ENCODE measurements around the gene RPL32. TPM values are rescaled to one million over a fixed set of nuclear protein-coding genes. Genes with fewer than 3 reads are reported as not detected.

RPL32 gene
- 448 and 623 TPM in 2 replicates for total RNA-seq

GRCh38 chr3:12841149-12841969, at the start of gene RPL32:
Gene RPL32, minus strand, starts transcription at chr3:12841565. Its CDS starts 1,328 bp downstream, at chr3:12840237.

GRCh38 chr3:12796171-12797123, 44.9 kb downstream of the RPL32 start, which contains the start of gene CAND2:
Gene CAND2, plus strand, starts transcription at chr3:12796680. Its CDS starts 41 bp downstream, at chr3:12796721.

Other genes with a start within 250 kb of the RPL32 start
- gene RAF1, start 177.4 kb downstream of the RPL32 start, total RNA-seq: 88.9 and 102 TPM in 2 replicates
- not detected in 2 replicates for gene TMEM40, start 82.3 kb downstream of the RPL32 start, total RNA-seq
- 6.4 and 6.6 TPM in 2 replicates for gene CAND2, start 44.9 kb downstream of the RPL32 start, total RNA-seq
- gene IQSEC1, start 231.9 kb upstream of the RPL32 start, total RNA-seq: 16.9 and 19.0 TPM in 2 replicates

All from uterine smooth muscle cell (primary cell).